Fibroblast of skin of left quadriceps (primary cell): Measurements from ENCODE around the gene MKX.
A peak's percentile ranks its signal among the peaks of the same experiment; 100 is the strongest.

Source experiments
- DNase-seq, 2 experiments: peaks; one replicate each; pipeline ENCODE4 v3.0.0-alpha.2; 2013; ENCODE audit warnings: low read depth in 2 of 2

MKX gene

DNA sequence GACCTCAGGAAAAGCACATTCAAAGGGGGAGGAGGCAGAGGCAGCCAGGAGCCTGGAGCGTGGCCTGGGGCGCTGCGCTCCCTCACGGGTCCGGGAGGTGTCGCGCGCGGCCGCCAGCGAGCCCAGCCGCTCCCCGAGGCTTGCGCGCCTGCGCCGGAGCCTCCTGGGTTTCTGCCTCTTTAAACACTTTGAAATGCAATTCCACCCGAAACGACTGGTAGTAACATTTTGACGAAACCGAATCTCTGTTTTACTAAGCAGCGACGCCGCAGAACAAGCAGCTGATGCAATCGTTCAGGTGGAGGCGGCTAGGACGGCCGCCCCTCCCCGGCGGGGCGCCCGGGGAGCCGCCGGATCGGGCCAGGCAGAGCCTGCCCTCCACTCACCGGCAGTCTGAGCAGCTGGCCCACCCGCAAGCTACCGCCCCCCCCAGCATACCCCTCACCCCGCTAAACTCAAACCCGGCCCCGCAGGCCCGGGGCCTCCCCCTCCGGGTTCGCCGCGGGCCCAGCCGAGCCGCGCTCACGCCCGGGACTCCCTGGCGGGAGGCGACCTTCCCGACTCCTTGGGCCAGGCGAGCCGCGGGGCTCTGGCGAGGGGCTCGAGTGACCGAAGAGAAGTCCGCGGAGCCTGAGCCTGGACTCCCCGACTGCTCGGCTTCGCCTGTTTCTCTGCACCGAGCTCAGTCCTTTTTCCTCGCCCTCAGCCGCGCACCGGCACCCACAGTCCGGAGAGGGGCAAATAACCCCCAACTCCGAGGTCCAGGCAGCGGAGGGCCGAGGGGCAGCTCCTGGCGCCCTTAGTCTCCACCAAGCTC, 3.2 kb downstream of the MKX start:
- peak; percentile 89 to 91 for DNase-seq

DNA sequence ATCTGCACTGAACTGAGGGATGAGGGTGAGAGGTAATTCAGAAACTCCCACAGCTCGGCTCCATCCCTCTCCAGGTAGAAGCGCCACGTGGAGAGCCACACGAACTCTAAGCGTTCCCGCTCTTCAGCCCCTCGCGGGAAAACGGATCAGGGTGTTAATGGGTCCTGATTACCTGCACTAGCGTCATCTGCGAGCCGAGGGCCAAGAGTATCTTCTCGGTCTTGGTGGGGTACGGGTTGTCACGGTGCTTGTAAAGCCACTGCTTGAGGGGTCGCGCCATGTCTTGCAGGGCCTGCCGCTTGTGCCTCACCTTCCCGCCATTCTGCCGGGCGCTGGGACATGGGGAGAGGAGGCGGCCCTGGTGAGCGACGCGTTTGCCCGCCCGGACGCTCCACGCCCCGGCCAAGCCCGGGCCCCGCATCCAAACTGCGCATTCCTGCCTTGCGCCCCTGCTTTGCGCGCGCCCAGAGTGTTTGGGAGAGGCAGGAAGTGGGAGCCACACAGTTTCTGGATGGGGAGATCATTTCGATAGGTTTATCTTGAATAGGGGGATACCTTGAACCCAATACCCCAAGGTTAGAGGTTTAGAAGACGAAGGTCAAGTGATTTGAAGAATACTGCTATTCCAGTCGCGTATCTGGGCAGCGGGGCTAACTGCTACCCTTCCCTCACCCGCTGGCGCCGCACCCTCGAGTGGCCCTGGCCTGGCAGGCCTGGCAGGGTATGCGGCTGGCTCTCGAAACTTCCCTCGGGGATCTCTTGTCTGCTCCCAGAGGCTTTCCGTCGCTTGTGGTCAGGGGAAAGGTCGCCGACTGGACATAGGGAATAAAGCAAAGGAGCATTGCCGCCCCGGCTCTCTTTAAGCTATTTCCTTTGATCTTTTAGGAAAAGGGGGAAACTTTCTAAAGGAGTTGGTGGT, 4.2 kb downstream of the MKX start:
- no peak for DNase-seq

DNA sequence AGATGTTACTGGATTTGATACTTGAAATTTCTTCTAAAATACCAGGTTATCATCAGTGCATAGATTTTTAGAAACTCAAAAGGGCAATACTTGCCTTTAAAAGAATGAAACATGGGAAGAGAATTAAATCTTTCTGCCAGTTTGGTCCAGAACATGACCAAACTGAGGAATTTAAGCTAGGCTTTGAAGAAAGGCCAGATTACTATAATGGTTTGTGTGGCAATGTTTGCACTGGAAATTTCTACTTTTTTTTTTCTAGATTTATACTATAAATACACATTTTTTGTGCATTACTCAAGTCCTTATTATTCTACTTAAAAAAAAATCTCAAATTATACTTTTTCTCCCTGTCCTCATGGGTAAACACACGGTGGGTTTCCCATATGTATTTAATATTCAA, 9.2 kb downstream of the MKX start:
- no peak for DNase-seq

DNA sequence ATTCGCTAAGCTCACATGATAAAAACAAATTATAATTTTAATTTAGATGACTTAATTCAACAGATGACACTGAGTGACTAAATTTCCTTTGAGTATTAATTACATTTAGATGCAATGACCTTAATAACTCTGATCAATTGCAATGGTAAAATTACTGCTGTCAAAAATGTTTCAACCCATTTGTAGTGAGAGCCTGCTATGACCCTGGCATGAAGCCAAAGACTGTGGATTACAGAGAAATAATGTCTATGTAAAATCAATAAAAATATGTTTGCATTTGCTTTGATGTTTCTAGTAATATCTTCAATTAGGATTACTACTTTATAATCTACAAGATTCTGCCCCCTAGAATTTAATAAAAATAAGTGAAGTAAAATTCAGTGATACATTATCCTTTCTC, 15.6 kb downstream of the MKX start:
- DNase-seq: no peak

DNA sequence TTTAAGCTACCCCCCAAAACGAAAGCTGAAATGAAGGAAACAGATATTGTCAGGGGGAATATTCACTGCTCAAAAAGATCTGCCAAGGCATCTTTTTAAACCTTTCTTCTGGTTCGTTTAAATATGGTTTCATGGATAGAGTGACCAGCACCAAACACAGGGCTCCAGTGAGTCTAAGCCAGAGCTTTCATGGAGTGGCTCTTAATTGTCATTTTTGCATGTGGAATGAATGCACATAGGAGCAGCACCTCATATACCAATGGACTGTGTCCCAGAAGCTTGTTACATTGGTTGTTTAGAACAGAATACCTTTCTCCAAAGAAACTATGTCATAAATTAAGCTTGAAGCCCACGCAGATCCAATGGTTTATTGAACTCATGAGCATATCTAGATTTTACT, 17.3 kb downstream of the MKX start:
- DNase-seq: no peak

DNA sequence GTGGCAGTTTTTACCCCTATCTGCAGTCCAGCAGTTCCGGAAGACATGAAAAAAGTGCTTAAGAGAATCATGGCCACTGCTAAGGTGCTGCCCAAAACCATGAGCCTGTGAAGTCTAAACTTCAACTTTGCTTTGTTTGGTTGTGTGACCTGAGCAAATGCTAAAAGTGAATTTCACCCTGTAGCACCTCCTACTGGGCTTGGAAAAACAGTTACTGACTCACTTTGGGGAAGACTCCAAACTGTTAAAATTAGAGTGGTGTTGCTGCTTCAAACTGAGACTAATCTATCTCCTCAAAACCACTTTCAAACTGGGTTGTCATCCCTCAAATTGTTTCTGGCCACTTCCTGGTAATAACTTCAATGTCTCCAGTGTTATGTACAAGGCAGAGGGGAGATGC, 21.3 kb downstream of the MKX start:
- DNase-seq: no peak

DNA sequence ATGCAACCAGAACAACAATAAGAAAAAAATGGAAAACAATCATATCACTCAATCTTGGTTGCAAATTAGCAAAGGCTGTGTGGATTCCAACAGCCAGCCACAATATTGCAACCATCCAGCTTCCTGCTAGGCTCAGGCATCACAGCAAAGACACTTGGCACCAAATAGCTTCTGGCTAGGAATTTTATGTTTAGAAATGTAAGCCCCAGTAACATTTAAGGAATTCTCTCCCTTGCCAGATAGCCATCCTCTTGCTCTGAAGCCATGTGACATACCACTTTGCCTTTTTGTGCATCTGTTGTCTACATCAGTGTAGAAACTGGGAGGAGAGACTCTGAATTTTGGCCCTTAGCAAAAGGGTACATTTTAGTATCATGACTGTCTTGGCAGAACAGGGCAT, 22.2 kb downstream of the MKX start:
- DNase-seq: peak; percentile 83

DNA sequence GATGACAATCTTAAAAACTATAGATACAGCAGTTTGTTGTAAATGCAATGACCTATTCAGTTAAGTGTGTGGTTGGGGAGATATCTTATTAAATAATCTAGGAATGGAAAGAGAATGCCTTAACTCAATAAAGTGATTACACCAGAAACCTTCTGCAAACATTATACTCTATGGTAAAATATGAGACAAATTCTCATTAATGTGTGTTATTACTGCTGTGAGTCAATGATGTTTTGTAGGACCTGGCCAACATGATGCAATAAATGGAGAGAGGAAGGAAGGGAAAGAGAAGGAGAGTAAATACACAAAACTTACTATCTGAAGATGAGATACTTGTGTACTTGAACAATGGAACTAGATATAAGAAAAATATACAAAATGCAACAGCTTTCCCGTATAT, 25.1 kb downstream of the MKX start:
- DNase-seq: no peak

DNA sequence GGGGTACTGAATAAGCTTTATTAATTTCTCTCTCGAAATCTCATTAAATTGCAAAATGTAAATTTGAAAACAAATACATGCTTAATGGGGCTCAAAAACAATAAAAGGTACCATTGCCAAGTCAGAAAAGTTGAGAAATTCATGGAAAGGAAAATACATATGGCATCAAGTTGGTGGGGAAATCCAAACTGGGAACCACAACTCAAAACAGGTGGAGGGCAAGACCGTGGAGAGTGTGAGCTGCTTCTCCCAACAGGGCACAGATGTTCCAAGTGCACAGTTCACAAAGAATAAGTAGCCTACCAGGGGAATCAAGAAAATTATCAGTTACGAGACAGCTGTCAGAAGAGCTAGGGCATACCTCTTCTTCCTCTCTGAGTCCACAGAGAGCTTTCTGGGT, 26.6 kb downstream of the MKX start:
- no peak for DNase-seq

DNA sequence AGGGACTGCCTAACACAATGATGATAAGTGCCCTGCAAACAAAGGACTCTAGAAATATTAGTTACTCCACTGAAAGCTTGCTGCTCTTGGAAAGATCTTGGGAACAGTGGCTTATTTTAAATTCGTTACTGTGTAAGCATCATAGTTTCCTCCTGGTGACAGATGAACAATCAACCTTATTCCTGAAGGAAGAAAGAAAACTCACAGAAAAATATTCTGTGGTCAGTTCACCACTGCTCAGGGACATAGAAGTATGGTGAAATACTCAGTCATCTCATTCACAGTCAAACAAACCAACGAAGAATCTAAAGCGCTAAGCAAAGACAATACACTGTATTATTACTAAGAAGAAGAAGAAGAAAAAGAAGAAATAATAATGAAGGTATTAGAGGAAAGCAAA, 27.8 kb downstream of the MKX start:
- DNase-seq: no peak

DNA sequence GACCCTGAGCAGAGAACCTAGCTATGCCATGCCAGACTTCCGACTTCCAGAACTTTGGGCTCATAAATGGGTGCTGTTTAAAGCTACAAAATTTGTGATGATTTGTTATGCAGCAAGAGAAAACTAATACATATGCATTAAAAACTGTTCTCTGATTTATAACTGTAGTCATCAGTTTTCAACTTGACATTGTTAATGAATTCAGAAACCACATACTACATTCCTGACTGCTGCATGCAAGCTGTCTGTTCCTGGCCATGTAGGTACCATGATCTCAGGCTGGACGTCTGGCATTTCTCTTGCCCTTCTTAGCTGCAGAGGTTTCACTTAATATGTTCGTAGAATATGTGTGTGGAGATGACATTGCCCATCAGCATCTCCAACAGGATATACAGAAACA, 28.4 kb downstream of the MKX start:
- no peak for DNase-seq

DNA sequence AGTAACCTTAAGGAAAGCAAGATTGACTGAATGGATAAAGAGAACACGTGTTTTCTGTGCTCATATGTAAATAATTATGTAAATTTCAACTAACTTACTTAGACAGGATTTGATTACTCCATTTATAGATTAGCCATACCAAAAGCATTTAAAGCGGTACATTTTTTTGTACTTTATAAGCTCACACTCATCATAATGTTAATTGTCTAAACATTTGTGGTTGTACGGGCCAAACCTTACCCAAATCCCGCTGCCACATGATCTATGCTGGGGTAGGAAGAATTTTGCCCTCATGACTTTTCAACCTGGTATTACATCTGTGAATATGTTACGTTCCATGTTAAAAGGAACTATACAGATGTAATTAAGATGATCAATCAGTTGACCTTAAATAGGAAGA, 29.1 kb downstream of the MKX start:
- DNase-seq: peak; percentile 79

DNA sequence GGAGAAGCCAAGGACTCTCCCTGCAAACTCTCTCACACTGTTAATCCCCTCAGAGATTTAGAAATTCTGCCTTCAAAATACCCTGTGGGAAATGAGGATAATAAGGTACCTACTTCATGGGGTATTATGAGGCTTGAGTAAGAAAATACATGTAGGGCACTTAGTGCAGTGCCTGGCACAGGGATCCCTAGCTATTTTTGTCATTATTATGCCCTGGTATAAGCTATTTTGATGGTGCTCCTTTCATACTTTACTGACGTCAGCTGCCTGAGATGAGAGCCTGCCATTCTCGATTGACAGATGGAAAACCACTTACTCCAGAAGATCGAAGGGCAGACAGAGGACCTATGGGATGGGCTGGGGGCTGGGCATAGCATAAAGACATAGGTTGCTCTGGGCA, 30.1 kb downstream of the MKX start:
- no peak for DNase-seq

DNA sequence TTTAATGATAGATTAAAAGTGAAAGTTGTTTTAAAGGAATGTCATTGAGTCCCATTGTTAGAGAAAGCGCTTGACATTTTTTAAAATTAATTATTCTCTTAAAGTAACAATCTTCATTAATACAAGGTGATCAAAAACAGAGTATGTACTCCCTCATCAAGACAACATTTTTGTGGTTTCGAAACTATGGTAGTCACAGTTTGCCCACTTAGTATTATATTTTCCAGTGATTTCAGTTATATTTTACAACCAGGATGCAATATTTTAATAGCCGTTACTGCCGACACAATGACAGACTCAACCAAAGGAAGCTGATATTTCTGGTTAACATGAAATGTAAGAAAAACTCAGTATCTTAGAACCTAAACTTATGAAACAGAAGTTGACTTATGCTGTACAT, 31.3 kb downstream of the MKX start:
- no peak for DNase-seq

DNA sequence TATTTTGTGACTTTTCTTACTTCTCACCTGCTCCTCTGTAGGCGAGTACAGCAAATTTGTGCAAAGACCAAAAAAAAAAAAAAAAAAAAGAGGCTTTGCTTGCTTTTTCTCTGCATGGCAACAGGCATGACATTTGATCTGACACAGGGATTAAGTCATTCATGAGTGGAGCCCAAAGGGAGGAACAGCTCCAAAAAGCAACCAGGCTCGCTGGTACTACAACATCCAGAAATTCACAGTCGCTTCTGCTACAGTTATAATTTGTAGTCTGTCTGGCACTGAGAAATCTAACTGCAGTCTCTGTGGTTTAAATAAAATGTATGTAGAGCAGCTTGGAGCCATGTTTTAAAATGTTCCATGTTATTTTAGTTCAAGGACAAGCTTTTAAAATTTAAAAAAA, 31.7 kb downstream of the MKX start:
- no peak for DNase-seq

DNA sequence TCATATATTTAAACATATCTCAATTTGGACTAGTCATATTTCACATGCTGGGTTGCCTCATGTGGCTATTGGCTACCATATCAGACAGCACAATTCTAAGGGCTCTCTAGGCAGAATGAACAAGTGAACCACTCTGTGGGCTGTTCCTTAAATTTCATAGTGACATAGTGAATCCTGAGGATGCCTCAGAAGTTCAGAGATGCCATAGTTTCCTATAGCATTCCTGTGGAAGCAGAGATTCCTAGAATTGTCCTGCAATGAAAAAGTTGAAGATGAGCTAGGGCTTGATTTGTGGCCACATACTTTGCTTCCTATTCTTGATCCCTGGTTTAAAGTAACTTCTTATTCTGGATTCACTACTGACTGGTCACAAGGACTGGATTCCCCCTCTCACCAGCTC, 35.6 kb downstream of the MKX start:
- no peak for DNase-seq

DNA sequence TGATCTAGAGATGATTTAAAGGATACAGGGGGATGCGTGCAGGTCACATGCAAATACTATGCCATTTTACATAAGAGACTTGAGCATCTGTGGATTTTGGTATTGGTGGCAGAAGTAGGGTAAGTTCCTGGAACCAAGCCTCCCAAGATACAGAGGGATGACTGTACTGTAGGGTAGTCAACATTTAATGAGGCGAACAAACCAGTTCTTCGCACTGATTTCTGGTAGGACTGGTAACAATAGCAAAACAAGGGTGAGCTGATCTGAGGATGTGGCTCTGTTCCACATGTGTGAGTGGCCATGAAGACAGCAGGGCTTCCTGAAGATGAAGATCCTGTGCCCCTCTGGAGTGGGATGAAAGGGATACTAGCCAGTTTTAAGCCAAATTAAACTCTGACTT, 36.3 kb downstream of the MKX start:
- no peak for DNase-seq

DNA sequence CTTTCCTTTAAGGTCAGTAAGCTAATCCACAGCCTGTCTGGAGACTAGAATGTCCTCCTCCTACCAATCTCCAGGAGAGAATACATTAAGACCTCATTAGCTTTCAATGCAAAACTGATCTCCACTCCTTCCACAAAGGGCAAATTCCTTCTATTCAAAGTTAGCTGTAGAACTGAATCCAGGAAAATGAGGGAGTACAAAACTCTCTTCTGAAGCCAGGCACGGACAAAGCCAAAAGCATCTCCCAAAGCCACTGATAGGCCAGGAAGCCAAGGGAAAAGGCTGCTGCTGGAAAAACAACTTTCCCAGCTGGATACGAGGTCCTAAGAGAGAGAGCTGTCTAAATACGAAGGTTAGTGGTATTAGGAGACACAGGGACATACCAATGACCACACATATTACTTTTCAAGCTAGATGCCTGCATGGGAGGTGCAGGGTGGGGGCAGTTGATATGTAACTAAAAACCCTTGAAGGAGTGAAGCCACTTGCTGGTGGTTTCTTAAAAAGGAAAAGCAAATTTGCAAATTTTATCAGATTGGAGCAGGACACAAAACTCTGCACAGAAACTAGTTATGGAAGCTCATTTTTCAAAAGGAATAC, 43.6 kb downstream of the MKX start:
- DNase-seq: no peak

DNA sequence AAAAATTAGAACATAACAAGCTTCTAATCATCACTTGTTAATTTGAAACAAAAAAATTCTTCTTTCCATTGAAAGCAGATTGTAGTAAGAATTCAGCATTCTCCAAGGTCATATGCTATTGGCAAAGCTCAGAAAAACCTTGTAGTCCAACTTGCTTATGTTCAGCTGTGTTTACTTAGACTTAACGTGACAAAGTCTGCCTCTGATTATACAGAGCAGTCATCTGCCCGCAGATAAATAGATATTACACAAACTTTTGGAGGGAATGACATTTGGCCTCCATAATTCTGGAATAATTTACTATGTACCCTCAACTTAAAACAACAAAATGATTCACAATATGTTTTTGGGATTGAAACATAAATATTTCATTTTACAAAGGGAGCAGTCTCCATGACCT, 45.8 kb downstream of the MKX start:
- DNase-seq: peak; percentile 69 to 72

DNA sequence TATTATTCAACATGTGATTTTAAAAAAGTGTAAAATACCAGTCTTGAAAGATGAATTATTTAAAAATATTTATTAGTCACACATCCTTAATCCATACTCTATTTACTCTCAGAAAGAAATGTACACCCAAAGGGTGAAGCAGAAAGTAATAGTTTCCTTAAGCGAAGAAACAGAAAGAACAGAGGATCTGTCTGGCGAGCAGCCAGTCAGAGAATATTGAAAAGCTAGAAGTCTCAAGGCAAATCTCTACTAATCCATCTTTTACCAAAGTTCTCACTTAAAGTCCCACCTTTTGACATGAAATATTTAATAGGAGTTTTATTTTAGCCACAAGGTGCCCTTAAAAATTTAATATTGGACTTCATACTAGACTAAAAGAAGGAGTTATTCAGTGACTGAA, 46.7 kb downstream of the MKX start:
- DNase-seq: no peak

DNA sequence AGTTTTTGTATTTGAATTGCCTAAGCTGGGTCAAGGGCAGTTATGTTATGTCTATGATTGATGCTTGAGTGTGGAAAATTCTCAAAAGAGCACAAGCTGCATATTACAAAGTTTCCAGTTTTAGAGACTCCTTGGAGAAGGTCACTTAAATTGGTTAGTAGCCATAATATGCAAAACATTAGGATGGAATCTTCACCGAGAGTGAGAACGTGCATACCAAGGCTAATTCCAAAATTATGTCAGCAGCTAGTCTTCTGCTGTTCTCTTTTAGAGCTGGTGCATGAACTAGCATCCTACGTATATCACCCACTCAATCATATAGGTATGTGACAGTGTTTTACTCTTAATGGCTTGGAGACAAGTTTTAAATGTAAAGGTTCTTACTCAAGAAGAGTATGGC, 49.2 kb downstream of the MKX start:
- DNase-seq: no peak

DNA sequence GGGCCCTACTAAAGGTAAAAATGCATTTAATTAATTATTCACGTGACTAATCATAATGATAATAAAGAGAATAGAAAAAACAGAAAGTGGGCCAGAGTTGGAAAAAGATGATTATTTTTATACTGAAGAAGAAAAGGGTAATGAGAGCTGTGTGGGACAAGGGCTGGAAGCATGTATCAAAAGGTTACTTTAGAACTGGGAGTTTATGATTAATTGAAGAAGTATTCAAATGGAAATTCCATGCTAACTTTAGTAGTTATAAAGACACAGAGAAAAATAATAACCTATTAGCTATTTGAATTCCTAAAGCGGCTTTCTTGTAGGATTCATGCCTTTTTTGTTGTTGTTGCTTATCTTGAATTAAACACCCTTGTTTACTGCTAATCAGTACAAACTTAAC, 49.9 kb downstream of the MKX start:
- DNase-seq: no peak

DNA sequence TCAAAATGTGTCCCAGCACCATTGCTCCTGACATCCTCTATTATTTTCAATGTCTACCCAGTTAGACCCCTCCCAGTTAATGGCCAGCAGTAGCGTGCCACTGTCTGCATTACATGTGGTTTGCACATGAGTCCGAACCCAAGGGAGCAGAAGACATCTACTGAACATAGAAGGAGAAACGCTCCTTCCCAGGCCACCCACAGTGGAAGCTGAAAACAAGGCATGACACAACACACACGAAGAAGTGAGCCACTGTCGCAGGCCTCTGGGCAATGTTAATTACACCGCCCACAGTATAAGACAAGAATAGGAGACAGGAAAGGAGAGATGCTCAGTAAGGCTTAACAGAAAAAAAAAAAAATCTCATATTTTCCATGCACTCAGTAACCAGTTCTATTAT, 50.5 kb downstream of the MKX start:
- DNase-seq: no peak
